KBM-7 (cell line): ENCODE results near the gene MYH9.

Source experiments
- DNase-seq: peaks from one replicate; pipeline ENCODE4 v3.0.0-alpha.2; 2015
- in situ Hi-C: fragments of 300-500 bp; cut with MboI; formaldehyde crosslinking; loops from 2 replicates; pipeline ENCODE4 v1.14.3; 2020; ENCODE audit warnings: low sequenced_read_pairs, low pct_unique_long_range_greater_than_20kb, mixed read lengths

MYH9 gene

GRCh38 chr22:36371920-36372319 is 15.8 kb downstream of the MYH9 start:
- in situ Hi-C loops: no loop called here
- DNase-seq: no peak

GRCh38 chr22:36369922-36370791 is 17.6 kb downstream of the MYH9 start:
- peak; percentile 55 for DNase-seq
- in situ Hi-C loops: no loop called here

- no peak for DNase-seq
- in situ Hi-C loops: no loop called here
Observed at GRCh38 chr22:36369004-36369921, 18.5 kb downstream of the MYH9 start.

- in situ Hi-C loops: no loop called here
- DNase-seq: no peak
Observed at GRCh38 chr22:36368359-36368983, 19.3 kb downstream of the MYH9 start.

GRCh38 chr22:36367479-36367878 is 20.3 kb downstream of the MYH9 start:
- DNase-seq: no peak
- in situ Hi-C loops: no loop called here

GRCh38 chr22:36367066-36367465 is 20.7 kb downstream of the MYH9 start:
- DNase-seq: no peak
- in situ Hi-C loops: no loop called here

- in situ Hi-C loops: no loop called here
- DNase-seq: no peak
Observed at GRCh38 chr22:36366291-36366708, 21.5 kb downstream of the MYH9 start.

GRCh38 chr22:36365020-36365411 is 22.8 kb downstream of the MYH9 start:
- DNase-seq: peak; percentile 64
- in situ Hi-C loops: no loop called here

GRCh38 chr22:36364255-36365019 is 23.3 kb downstream of the MYH9 start:
- in situ Hi-C loops: no loop called here
- DNase-seq: no peak

- in situ Hi-C loops: no loop called here
- DNase-seq: no peak
Observed at GRCh38 chr22:36363349-36363981, 24.3 kb downstream of the MYH9 start.

- DNase-seq: no peak
- in situ Hi-C loops: no loop called here
Observed at GRCh38 chr22:36362932-36363331, 24.8 kb downstream of the MYH9 start.

- in situ Hi-C loops: no loop called here
- DNase-seq: no peak
Observed at GRCh38 chr22:36362075-36362474, 25.7 kb downstream of the MYH9 start.

GRCh38 chr22:36360871-36361383 is 26.8 kb downstream of the MYH9 start:
- in situ Hi-C loops: no loop called here
- DNase-seq: no peak

GRCh38 chr22:36360011-36360410 is 27.8 kb downstream of the MYH9 start:
- no peak for DNase-seq
- in situ Hi-C loops: no loop called here

GRCh38 chr22:36359470-36359996 is 28.2 kb downstream of the MYH9 start:
- in situ Hi-C loops: no loop called here
- no peak for DNase-seq

GRCh38 chr22:36358533-36359469 is 29.0 kb downstream of the MYH9 start:
- no peak for DNase-seq
- in situ Hi-C loops: no loop called here
